Measurements from ENCODE around the gene NOP10. TPM values are rescaled to one million over a fixed set of nuclear protein-coding genes. Genes with fewer than 3 reads are reported as not detected.

The NOP10 gene
- polyA plus RNA-seq, 1 of the 3 experiments (the other 2 are of a cell fraction), result 440 TPM

GRCh38 chr15:34335176-34336032, 7.5 kb downstream of the NOP10 start (continued):
- no peak for TF ChIP-seq CTCF (IDR thresholded peaks at IDR 0.05)
- no peak for TF ChIP-seq FOXJ3 (CRISPR knock-in tag; IDR thresholded peaks at IDR 0.05)
- no peak for TF ChIP-seq ZBTB33 (IDR thresholded peaks at IDR 0.05; ENCODE audit: borderline replicate concordance, low read depth)

GRCh38 chr15:34334672-34335071, 8.3 kb downstream of the NOP10 start:
- WGBS (ENCODE audit: low lambda C conversion rate), result 93% methylated on average over 4 of the region's 4 CpGs
- no peak for DNase-seq
- H4K20me1 ChIP-seq (ENCODE audit: insufficient read depth), result no peaks in the 10 kb centered on the region
- no peaks in the 10 kb centered on the region for H3K9me2 ChIP-seq
- POLR2A ChIA-PET, result no interaction called here
- H3K79me2 ChIP-seq (ENCODE audit: insufficient read depth), result peaks cover 38% of the 10 kb centered on the region
- CTCF ChIA-PET, result no interaction called here
- H3K27ac ChIP-seq (ENCODE audit: low read depth in 2 of 2, low read length in 1 of 2), result 0 out of 4 replicates have a peak overlapping the region, but pooled peaks of 1 of the 2 experiments have one; percentile 34
- no peak overlapping the region; the same call in 1 of the 2 replicates for H2AFZ ChIP-seq (ENCODE audit: low read depth)
- H3K4me2 ChIP-seq, result peak overlapping the region; percentile 93
- peaks cover 16% of the 10 kb centered on the region for H3F3A ChIP-seq (replicated peaks; ENCODE audit: insufficient read depth)
- H3K36me3 ChIP-seq (replicated peaks in 1 of 2; ENCODE audit: control insufficient read depth in 1 of 2, insufficient read depth in 2 of 2, low read length in 1 of 2), result peaks cover 10 to 15% of the 10 kb centered on the region in 2 experiments
- no peak overlapping the region; the same call in 1 of the 2 replicates for H3K9ac ChIP-seq
- H3K4me3 ChIP-seq (ENCODE audit: low read depth in 2 of 2, low read length in 1 of 2), result peak overlapping the region in 1 of 2 experiments; percentile 46; a peak in 1 of 4 replicates
- TF ChIP-seq JUND (IDR thresholded peaks at IDR 0.05), result no peak
- no peak for TF ChIP-seq NFIC (IDR thresholded peaks at IDR 0.05; ENCODE audit: borderline replicate concordance)
- TF ChIP-seq EZH2phosphoT487 (IDR thresholded peaks at IDR 0.05; ENCODE audit: borderline replicate concordance, low read depth), result no peak
- TF ChIP-seq FOXM1 (IDR thresholded peaks at IDR 0.05; ENCODE audit: low read depth), result no peak
- no peak for TF ChIP-seq SIN3A (IDR thresholded peaks at IDR 0.05; ENCODE audit: borderline replicate concordance, low read depth, low read length)
- no peak for TF ChIP-seq EP300 (IDR thresholded peaks at IDR 0.05; ENCODE audit: borderline replicate concordance in 1 of 2, low read depth in 1 of 2, low read length in 1 of 2)
- TF ChIP-seq CTCF (IDR thresholded peaks at IDR 0.05), result no peak
- no peak for TF ChIP-seq RFX5 (IDR thresholded peaks at IDR 0.05; ENCODE audit: low read length)
- TF ChIP-seq FOSL2 (IDR thresholded peaks at IDR 0.05; ENCODE audit: borderline replicate concordance, low read depth), result no peak
- no peak for TF ChIP-seq ELF1 (IDR thresholded peaks at IDR 0.05)
- TF ChIP-seq RXRA (IDR thresholded peaks at IDR 0.05; ENCODE audit: borderline replicate concordance, low read depth), result no peak
- no peak for TF ChIP-seq SMC3 (IDR thresholded peaks at IDR 0.05; ENCODE audit: low read depth, low read length)
- TF ChIP-seq RCOR1 (IDR thresholded peaks at IDR 0.05; ENCODE audit: low read length), result no peak
- TF ChIP-seq FOXJ3 (CRISPR knock-in tag; IDR thresholded peaks at IDR 0.05), result no peak
- H3K4me1 ChIP-seq (ENCODE audit: control insufficient read depth in 1 of 2, insufficient read depth in 2 of 2, low read depth in 1 of 2, low read length in 1 of 2), result peaks cover 10 to 27% of the 10 kb centered on the region in 2 experiments; a peak in 3 of 4 replicates
- H3K9me3 ChIP-seq, result no peaks in the 10 kb centered on the region
- H3K27me3 ChIP-seq (ENCODE audit: insufficient read depth), result no peaks in the 10 kb centered on the region
